HFF-Myc (cell line): ENCODE data around the gene LHPP.
"Not testable (repeated sequence)": the region's sequence is repeated elsewhere in the genome, so short reads cannot be mapped to it uniquely, and the experiment has no call there.

Source experiments
- DNase-seq: peaks from one replicate; pipeline ENCODE4 v3.0.0-alpha.2; 2011; ENCODE audit warnings: low read depth; ENCODE audit errors: extremely low read depth
- H3K4me3 ChIP-seq: replicated peaks from 2 replicates; pipeline ENCODE4 v1.5.1; 2011; ENCODE audit warnings: low read depth, mild to moderate bottlenecking, control low read depth, low read length
- TF ChIP-seq, protein P1 (sequence below): IDR thresholded peaks from 2 replicates; pipeline ENCODE4 v1.5.1; 2012; ENCODE audit warnings: mild to moderate bottlenecking, low read depth, low read length, control low read depth; ENCODE audit errors: missing control alignments

Gene LHPP

DNA sequence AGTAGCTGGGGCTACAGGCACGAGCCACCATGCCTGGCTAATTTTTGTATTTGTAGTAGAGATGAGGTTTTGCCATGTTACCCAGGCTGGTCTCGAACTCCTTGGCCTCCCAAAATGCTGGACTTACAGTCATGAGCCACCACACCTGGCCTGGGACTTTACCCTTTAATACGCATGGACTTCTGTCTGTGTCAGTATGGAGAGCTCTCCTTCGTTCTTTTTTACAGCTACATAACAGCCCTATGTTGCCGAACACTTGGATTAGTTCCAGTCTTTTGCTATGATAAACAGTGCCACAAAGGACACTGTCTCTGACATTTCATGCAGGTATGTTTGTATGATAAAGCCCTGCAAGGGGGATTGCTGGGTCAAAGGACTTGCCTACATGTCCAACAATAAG, 32.0 kb upstream of the LHPP start:
- TF ChIP-seq, protein P1, sequence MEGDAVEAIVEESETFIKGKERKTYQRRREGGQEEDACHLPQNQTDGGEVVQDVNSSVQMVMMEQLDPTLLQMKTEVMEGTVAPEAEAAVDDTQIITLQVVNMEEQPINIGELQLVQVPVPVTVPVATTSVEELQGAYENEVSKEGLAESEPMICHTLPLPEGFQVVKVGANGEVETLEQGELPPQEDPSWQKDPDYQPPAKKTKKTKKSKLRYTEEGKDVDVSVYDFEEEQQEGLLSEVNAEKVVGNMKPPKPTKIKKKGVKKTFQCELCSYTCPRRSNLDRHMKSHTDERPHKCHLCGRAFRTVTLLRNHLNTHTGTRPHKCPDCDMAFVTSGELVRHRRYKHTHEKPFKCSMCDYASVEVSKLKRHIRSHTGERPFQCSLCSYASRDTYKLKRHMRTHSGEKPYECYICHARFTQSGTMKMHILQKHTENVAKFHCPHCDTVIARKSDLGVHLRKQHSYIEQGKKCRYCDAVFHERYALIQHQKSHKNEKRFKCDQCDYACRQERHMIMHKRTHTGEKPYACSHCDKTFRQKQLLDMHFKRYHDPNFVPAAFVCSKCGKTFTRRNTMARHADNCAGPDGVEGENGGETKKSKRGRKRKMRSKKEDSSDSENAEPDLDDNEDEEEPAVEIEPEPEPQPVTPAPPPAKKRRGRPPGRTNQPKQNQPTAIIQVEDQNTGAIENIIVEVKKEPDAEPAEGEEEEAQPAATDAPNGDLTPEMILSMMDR: no peak
- no peak overlapping the region for H3K4me3 ChIP-seq
- DNase-seq: no peak

DNA sequence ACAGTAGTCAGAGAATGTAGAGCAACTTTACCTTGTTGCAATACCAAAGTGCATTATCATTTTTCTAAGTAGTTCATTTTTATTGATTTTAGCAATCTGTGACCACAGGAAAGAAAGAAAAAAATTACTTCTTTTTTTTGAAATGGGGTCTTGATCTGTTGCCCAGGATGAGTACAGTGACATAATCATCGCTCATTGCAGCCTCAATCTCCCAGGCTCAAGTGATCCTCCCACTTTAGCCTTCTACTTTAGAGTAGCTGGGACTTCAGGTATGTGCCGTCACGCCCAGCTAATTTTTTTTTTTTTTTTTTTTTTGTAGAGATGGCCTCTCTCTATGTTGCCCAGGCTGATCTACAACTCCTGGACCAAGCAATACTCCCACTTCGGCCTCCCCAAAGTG, 31.5 kb upstream of the LHPP start:
- H3K4me3 ChIP-seq: no peak overlapping the region
- no peak for DNase-seq
- TF ChIP-seq, protein P1: no peak

DNA sequence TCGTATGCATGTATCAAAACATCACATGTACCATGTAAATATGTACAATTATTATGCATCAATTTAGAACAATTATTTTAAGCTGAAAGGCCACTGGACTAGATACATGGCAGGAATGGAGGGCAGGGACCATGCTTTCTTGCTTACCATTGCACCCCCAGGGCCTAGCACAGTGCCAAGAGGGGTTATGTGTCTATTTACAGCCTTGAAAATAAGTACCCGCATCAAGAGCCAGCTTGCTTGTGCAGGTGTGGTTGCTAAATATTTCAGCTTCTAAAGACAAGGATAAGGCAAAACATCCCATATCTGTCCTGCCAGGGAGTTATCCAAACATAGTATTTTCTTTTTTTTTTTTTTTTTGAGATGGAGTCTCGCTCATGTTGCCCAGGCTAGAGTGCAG, 28.2 kb upstream of the LHPP start:
- TF ChIP-seq, protein P1: no peak
- no peak for DNase-seq
- H3K4me3 ChIP-seq: no peak overlapping the region

- not testable (repeated sequence) for H3K4me3 ChIP-seq, DNase-seq
These were observed 25.9 kb upstream of the LHPP start for GRCh38 chr10:124435683-124436082.

- TF ChIP-seq, protein P1: no peak
- no peak for DNase-seq
These were observed 25.4 kb upstream of the LHPP start for GRCh38 chr10:124436191-124436638.

GRCh38 chr10:124441694-124442093, 19.9 kb upstream of the LHPP start:
- DNase-seq, H3K4me3 ChIP-seq: not testable (repeated sequence)

More at GRCh38 chr10:124436191-124436638, 25.4 kb upstream of the LHPP start:
- H3K4me3 ChIP-seq: no peak overlapping the region

DNA sequence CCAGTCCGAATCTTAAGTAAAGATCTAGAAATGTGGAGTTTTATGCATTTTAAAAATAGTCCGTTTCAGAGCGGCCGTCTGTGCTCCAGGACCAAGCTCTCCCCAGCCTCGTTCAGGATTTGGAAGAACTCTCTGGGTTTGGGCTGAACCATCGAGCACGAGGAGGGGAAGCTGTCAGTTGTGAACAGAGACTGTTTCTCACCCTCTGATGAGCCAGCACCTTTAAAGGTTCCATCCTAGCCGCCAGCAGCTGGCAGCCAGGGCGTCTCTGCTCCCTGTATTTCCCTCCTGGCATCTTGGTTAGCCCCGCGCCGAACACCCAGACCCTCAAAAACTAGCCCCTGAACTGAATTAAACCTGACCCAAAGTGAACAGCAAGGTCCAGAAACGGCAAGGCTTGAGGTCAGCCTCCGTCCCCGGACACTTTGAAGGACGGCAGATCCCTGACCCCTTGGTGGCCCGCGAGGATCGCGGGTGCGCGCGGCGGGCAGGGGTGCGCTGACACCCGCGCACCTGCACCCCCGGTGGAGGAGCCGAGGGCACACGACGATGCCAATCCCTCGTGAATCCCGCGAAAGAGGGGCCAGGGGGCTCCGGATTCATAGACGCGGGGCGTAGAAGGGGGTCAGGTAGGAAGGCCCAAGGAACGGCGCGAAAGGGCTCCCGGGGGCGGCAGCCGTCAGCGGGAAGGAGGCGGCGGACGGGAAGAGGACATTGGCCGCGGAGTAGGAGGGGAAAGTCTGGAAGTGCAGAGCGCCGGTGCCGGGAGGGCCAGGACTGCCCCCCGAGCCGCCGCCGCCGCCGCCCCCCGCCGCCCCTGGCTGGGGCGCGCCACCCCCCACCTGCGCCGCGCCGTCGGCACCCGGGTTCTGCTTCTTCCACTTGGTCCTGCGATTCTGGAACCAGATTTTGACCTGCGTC, 14.5 kb upstream of the LHPP start:
- H3K4me3 ChIP-seq: no peak overlapping the region
- no peak for DNase-seq
- TF ChIP-seq, protein P1: no peak

GRCh38 chr10:124447751-124448466, 13.7 kb upstream of the LHPP start:
- TF ChIP-seq, protein P1: no peak
- DNase-seq: no peak
- H3K4me3 ChIP-seq: no peak overlapping the region
